Skin of body (tissue), 2 donors: ENCODE measurements around the gene CD79A. TPM values are rescaled to one million over a fixed set of nuclear protein-coding genes. Genes with fewer than 3 reads are reported as not detected.
A peak's percentile ranks its signal among the peaks of the same experiment; 100 is the strongest.

Experiments
- DNase-seq: peaks from one replicate; lab custom pipeline; 2025; lab: John Stamatoyannopoulos, UW
- total RNA-seq: library from RNA; depleted of rRNA; stranded (reverse); fragments of >200 nt; gene quantifications from one replicate; pipeline ENCODE4 v1.2.3, GENCODE V29; 2014

CD79A gene
- total RNA-seq, 1 donor from 2014 or later: 0.79 TPM

DNA sequence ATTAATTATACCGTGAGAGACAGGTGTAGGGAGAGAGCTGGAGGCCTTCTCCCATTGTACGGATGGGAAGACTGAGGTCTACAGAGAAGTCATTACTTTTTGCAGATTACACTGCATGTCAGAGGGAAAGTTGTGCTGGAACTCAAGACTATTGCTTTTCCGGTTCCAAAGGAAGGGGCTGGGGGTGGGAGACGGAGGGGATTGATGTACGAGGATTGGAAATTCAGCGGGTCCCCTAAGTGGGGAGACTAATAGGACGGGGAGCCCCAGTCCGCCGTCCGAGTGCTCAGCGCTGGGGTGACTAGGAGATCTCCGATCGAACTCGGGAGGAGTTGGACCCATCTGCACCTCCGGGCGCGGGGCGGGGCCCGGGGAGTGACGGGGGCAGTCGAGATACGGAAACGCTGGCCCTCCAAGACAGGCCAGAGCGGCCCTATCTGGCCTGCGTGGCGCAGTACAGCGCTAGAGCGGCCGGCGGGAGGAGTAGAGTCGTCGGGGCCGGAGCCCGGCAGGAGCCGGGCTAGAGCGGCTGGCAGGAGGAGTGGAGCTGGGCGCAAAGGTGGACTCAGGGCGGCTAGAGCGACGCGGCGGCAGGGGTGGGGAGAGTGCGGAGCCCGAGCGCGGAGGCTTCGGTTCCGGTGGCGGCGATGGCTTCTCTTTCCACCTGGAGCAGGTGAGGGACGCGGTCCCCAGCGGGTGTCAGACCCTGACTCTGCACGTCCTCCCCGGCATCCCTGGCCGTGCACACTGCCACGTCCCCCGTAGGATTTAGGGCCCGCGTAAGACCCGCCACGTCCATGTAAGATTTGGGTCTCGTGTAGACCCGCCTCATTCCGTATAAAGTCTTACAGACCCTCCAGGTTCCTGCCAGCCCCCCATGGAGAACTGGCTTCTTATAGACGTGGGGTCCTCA lies 7.0 kb downstream of the CD79A start:
- peak; percentile 91 for DNase-seq

GRCh38 chr19:41886761-41887710 lies 10.0 kb downstream of the CD79A start:
- DNase-seq: no peak

DNA sequence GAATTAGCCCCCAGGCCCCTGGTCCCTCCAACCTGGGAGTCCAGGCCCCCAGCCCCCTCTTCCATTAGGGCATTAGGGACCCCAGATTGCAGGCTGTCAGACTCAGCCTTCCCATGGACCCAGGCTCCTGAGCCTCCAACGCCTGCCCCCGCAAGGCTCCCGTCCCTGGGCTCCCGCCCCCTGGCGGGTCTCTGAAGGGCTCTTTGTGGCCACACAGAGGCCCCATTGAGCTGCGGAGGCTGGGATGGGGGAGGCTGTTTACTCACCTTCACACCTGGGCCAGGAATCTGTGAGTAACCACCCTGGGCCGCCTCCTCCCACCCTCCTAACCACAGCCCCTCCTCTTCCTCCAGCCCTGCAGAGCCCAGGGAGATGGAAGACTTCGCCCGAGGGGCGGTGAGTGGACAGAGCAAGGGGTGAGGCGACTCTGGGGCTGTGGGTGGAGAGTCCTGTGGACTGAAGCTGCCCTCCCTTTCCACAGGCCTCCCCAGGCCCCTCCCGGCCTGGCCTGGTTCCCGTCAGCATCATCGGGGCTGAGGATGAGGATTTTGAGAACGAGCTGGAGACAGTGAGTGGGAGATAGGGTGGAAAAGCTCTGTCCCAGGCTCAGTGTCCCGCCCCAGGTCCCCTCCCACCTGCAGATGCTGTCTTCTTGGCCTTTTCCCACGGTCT lies 10.8 kb downstream of the CD79A start:
- DNase-seq: no peak

- no peak for DNase-seq
Measured at GRCh38 chr19:41888926-41889325, 11.8 kb downstream of the CD79A start.

GRCh38 chr19:41889896-41890295 lies 12.8 kb downstream of the CD79A start:
- DNase-seq: no peak

- no peak for DNase-seq
Measured at GRCh38 chr19:41890936-41891335, 13.9 kb downstream of the CD79A start.

DNA sequence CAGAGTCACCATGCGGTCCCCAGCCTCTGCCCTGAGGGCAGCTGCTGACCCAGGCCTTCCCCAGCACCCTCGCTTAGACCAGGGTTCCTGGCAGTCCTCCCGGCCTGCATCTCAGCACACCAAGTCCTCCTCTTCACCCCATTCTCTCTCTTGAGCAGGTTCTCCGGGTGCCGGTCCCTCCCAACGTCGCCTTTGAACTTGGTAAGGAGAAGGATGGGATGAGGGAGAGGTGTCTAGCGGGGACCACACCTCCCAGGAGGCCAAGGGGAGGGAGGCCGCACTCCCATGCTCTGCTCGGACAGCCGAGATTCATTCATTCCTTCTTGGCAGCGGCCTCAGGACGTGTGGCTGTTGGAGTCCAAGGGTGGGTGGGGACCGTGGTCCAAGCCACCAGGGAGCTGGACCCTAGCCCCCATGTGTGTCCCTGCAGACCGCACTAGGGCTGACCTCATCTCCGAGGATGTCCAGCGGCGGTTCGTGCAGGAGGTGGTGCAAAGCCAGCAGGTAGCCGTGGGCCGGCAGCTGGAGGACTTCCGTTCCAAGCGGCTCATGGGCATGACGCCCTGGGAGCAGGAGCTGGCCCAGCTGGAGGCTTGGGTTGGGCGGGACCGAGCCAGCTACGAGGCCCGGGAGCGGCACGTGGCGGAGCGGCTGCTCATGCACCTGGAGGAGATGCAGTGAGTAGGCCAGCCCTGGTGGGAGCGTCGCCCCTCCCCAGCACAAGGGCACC lies 15.3 kb downstream of the CD79A start:
- DNase-seq: no peak

GRCh38 chr19:41893899-41894298 lies 16.8 kb downstream of the CD79A start:
- DNase-seq: no peak

DNA sequence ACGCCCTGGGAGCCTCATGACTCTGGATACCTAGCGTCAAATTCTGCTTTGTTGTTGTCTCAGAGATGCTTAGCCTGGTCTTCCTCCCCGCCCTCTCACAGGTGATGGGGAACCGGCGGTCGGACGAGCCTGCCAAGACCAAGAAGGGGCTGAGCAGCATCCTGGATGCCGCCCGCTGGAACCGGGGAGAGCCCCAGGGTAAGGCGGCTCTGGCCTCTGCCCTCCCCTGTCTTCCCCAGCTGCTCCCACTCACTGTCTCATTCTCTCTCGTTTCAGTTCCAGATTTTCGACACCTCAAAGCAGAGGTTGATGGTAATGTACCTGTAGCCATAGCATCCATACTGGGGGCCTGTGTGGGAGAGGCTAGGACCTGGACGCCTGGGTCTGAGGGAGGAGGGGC lies 17.3 kb downstream of the CD79A start:
- no peak for DNase-seq

- no peak for DNase-seq
Measured at GRCh38 chr19:41895745-41896580, 18.9 kb downstream of the CD79A start.

- DNase-seq: no peak
Measured at GRCh38 chr19:41896581-41896942, 19.5 kb downstream of the CD79A start.

- no peak for DNase-seq
Measured at GRCh38 chr19:41897181-41897580, 20.1 kb downstream of the CD79A start.

DNA sequence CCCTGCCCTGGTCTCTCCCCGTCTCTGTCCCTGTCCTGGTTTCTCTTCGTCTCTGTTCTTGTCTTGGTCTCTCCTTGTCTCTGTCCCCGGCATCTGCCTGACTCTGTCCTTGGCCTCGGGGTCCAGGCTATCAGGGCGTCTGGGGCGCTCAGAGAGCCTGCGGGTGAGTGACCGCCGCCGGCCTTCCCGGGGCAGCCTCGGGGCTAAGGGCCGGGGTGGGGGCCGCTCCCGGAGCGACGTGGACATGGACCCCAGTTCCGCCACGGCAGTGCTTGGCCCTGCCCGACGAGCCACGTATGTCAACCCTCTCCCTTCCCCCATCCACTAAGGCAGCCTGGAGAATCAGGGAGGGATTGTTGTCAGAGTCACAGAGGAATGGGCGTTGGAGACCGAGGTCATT lies 20.7 kb downstream of the CD79A start:
- no peak for DNase-seq

DNA sequence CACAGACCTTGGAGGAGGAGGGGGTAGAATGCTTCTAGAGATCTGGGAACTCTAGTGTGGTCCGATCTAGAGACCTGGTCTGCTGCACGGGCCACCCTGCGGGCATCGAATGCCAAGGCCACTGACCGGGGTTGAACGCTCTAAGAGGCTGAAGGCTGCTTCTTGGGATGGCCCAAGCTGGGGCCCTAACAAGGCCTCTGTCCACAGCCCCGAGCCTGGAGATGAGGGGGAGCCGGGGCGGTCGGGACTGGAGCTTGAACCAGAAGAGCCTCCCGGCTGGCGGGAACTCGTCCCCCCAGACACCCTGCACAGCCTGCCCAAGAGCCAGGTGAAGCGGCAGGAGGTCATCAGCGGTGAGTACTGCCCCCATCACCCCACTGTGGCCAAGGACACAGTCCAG lies 21.2 kb downstream of the CD79A start:
- DNase-seq: no peak

DNA sequence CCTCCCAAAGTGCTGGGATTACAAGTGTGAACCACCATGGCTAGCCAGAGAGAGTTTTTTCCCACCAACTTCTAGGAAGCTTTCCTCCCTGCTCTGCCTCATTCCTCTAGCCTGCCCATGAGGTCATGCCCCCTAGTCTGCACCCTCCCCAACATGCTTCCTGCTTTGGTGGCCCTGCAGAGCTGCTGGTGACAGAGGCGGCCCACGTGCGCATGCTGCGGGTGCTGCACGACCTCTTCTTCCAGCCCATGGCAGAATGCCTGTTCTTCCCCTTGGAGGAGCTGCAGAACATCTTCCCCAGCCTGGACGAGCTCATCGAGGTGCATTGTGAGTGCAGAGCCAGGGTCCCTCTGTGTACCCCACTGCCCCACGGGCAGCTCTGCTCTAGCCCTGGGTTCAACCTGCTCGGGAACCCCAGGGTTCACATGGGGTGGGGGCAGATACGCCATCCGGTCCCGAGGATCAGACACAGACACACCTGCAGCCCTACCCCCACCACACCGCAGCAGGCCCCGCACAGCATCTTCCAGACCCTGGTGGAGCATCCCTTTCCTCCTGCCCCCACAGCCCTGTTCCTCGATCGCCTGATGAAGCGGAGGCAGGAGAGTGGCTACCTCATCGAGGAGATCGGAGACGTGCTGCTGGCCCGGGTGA lies 24.8 kb downstream of the CD79A start:
- DNase-seq: no peak

- no peak for DNase-seq
Measured at GRCh38 chr19:41902594-41902993, 25.5 kb downstream of the CD79A start.

DNA sequence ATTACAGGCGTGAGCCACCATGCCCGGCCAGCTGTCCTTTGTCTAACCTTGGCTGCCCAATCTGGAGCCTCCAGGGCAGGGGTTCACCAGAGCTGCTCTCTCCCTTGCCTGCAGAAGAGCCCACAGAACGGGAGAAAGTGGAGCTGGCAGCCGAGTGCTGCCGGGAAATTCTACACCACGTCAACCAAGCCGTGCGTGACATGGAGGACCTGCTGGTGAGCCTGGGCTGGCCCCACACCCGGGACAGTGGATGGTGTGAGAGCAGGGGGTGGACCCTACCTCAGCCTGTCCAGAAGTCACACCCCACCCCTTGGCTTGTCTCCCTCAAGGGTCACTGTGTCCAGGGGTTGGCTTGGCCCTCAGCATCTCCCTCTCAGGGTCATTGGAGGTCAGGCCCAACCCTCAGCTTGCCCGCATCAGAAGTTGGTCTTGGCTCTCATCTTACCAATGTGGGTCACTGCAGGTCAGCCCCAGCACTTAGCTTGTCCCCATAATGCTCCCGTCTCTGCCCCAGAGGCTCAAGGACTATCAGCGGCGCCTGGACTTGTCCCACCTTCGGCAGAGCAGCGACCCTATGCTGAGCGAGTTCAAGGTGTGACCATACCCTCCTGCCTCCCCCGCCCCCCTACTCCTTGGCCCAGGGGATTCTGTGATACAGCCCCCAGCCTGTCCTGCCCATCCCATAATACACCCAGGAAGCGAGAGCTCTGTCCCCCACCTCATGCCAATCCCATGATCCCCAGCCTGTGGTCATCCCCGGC lies 26.3 kb downstream of the CD79A start:
- no peak for DNase-seq

DNA sequence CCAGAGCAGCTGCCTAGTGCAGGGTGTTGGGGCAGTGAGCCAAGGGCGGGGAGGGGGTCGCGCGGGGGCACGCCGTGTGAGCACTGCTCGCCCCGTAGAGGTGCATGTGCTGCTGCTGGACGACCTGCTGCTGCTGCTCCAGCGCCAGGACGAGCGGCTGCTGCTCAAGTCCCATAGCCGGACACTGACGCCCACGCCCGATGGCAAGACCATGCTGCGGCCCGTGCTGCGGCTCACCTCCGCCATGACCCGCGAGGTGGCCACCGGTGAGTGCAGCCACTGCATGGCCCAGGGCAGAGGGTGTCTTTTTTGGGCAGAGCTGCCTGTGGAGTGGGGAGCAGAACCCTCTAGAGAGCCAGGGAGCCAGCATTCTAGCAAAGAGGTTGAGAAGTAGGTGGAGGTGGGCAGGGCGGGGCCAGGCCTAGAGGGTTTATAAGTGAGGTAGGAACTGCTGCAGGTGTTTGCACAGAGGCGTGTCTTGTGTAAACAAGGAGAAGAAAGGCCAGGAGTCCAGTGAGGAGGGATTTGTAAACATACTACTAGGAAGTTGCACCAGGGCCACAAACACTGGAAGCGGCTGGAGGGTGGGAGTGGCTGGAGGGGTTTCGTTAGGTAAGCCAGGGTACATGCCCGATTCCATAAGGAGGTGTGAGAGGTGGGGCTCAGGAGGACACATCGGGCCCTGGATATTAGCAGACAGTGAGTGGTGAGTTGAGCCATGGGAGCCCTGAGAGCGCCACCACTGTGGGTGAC lies 27.2 kb downstream of the CD79A start:
- DNase-seq: no peak
